ENCODE measurements around the gene CAPN11. TPM values are rescaled to one million over a fixed set of nuclear protein-coding genes. Genes with fewer than 3 reads are reported as not detected.

Gene CAPN11
- total and polyA plus RNA-seq, 9 of the 15 experiments (the other 6 are each of a cell fraction or from before 2014, with no cell fraction given), result 0.03 to 0.61 (median 0.17) TPM; not detected in 1

- no peak for TF ChIP-seq ZBTB40 (IDR thresholded peaks at IDR 0.05)
- TF ChIP-seq ZBTB40 (CRISPR knock-in tag; IDR thresholded peaks at IDR 0.05), result no peak
- peak; percentile 85 for TF ChIP-seq CXXC5 (CRISPR knock-in tag; IDR thresholded peaks at IDR 0.05)
- TF ChIP-seq FIP1L1 (IDR thresholded peaks at IDR 0.05; ENCODE audit: low read depth, low read length, poor library complexity, severe bottlenecking), result no peak
- no peak; the same call in 1 of the 2 replicates for TF ChIP-seq NKRF (IDR thresholded peaks at IDR 0.05; ENCODE audit: borderline replicate concordance)
- TF ChIP-seq MYNN (IDR thresholded peaks at IDR 0.05), result peak; percentile 92
- no peak for TF ChIP-seq MYNN (CRISPR knock-in tag; IDR thresholded peaks at IDR 0.05)
- TF ChIP-seq E2F6 (IDR thresholded peaks at IDR 0.05; ENCODE audit: borderline replicate concordance in 1 of 2, extremely low read depth in 1 of 2, insufficient read depth in 1 of 2, insufficient read length in 1 of 2, low read depth in 1 of 2, low read length in 1 of 2, poor library complexity in 1 of 2, severe bottlenecking in 1 of 2), result no peak
- TF ChIP-seq E2F4 (CRISPR knock-in tag; IDR thresholded peaks at IDR 0.05; ENCODE audit: low read depth), result no peak
- no peak for TF ChIP-seq TSC22D4 (tag; IDR thresholded peaks at IDR 0.05)
- TF ChIP-seq ZNF24 (IDR thresholded peaks at IDR 0.05), result 0 out of 2 replicates have a peak, but pooled peaks have one; percentile 68
- no peak for TF ChIP-seq POLR2AphosphoS2 (IDR thresholded peaks at IDR 0.05; ENCODE audit: low read length)
- no peak for TF ChIP-seq MEF2D (tag; conservative IDR thresholded peaks at IDR 0.05; ENCODE audit: low read depth)
- no peak for TF ChIP-seq RFX7 (CRISPR knock-in tag; IDR thresholded peaks at IDR 0.05)
These were observed 67.1 kb downstream of the CAPN11 start (continued) for GRCh38 chr6:44225579-44226325.

Measured in K562 (cell line).